NCI-H2171 (cell line): ENCODE measurements around the gene NECTIN4.
A peak's percentile ranks its signal among the peaks of the same experiment; 100 is the strongest.
"Not testable (repeated sequence)": the region's sequence is repeated elsewhere in the genome, so short reads cannot be mapped to it uniquely, and the experiment has no call there.

Experiments used
- DNase-seq: peaks from one replicate; lab custom pipeline; 2025; lab: John Stamatoyannopoulos, UW

NECTIN4 gene

DNA sequence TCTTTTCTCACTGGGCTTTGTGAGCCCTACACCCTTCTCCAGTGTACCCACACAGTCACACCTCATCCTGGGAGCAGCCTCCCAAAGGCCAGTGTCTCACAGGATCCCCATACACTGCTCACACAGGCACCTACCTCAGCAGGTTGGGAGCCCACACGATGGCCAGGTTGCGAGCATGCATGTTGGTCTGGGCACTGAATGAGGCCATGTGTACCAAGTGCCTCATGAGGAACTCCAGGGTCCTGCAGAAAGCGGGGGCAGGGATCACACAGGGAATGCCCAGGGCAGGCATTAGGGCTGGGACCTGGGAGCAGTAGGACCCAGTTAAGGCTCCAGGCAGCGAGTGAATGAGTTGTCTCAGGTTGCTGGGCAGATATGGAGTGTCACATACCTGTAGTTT lies 35.1 kb downstream of the NECTIN4 start:
- DNase-seq, result no peak

DNA sequence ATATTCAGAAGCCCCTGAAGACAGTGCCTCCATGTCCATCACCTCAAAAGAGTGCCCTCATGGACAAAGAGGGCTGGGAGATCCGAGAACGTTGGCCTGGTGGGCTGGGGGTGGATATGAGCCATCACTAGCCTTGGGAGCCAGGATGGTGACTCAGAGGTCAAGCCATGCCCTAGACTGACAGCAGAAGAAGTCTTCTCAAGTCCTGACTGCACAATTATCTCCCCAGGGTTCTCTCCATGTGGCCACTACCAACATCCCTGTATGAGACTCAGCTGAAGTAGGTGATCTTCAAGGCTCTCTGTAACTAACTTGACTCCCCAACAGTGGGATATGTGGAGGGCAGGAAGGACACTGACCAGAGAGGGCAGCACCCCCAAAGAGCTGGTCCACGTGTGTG lies 36.5 kb downstream of the NECTIN4 start:
- DNase-seq, result no peak

DNA sequence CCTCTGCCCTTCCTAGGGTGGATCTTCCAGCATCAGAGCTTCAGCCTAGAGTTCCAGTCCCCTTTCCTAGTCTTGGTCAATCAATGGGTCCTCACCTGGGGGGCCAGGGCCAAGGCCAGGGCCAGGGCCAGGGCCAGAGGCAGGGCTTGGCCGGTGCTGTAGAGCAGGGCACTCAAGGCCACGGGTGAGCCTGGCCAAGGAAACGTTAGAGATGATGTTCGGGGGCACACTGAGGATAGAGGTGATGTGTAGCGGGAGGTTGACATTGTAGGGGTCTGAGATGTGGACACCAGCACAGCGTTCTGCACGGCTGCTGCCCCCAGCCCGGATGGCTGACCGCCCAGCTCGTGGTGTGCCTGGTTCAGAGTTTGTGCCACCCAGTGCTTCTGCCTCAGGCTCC lies 38.1 kb downstream of the NECTIN4 start:
- no peak for DNase-seq

DNA sequence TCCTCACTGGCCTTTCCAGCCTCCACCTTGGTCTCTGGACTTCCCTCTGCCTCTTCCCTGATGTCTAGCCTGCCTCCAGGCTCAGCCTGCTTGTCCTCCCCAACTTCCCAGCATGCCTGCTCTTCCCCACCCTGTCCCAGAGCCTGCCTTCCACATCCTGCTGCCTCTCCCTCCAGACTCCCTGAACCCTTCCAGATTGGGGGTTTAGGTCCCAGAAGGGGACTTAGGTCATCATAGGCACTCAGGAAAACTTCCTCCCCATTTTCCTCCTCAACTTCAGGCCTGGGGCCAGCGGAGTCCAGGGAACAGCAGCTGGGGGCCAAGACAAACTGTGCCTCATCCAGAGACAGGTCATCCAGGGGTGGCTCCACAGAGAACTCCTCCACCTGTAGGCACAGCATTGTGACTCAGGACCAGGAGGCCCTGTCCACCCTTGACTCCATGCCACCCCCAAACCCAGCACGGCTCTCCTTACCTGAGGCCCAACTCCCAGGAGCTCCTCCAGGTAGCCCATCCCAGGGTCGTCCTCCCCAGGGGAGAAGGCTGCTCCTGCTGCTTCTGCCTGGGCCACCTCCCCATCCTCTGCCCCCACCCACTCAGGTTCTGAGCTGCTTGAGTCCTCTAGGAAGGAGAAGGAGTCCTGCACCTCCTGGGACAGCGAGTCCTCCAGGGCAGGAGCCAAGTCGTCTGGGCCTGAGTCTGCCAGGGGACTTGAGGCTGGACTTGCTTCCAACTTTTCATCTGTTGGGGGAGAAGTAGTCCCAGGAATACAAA lies 40.2 kb downstream of the NECTIN4 start:
- DNase-seq, result no peak

DNA sequence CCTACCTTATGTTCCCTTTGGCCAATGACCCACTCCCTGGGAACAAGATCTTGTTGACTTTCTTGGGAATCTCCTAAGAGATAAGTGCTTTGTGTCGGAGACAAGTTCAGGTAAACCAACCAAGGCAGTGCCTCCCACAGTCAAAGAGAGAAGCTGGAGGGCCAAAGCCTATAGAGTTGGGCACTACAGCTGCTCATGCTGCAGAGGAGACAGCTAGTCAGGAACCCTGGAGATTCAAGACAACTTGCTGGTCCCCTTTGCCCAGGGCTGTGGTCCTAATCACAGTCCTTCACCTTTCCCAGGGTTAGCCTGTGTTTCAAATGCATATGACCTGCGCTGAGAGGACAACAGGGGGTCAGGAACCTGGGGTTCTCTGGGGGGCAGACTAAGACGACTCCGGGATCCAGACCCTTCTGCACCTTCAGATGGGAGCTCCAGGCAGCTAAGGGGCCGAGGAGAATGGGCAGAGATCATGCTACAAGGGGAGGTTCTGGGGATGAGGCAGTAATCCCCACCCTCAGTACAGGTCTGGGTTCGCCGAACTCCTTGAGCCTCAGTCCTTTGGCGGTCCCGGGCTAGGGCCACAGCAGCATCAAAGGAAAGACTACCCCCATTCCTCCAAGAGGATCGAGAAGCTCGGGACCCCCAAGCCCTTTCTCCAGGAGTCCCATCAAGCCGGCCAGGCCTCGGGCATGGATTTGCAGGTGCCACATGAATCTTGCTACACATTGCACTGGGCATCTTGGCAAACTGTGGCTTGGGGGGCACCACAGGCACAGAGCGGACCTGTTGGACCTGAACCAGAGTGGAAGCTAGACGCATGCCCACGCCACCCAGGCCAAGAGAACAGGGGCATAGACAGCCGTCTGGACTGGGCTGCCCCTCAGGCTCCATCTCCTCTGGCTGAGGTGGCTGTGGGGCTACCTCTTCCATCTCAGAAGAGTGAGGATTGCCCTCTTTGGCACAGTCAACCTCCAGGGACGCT lies 41.6 kb downstream of the NECTIN4 start:
- no peak for DNase-seq

DNA sequence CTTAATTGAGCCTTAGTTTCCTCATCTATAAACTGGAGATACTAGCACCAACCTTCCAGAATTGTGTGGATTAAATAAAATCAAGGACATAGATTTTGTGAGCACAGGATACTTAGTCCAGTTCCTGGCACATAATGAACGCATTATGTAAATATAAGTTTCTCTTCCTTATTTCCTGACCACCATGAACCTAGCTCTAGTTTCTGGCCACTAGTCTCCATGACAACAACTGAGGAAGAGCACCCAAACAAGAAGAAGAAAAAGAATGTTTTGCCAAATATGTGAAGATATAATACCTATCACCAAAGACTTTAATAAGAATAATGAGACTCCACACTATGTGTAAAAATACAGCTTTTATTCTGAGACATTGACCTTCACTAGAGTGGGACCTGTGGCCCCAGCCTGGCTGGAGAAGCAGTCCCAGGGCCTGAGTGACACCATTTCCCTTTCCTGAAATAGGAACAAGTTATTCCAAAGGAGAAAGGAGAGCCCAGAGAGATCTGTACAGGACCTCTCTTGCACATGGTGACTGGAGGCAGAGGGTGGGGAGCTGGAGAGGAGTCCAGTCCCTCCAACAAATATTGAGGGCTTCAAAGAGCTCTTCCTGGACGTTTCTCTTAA lies 42.6 kb downstream of the NECTIN4 start:
- no peak for DNase-seq

DNA sequence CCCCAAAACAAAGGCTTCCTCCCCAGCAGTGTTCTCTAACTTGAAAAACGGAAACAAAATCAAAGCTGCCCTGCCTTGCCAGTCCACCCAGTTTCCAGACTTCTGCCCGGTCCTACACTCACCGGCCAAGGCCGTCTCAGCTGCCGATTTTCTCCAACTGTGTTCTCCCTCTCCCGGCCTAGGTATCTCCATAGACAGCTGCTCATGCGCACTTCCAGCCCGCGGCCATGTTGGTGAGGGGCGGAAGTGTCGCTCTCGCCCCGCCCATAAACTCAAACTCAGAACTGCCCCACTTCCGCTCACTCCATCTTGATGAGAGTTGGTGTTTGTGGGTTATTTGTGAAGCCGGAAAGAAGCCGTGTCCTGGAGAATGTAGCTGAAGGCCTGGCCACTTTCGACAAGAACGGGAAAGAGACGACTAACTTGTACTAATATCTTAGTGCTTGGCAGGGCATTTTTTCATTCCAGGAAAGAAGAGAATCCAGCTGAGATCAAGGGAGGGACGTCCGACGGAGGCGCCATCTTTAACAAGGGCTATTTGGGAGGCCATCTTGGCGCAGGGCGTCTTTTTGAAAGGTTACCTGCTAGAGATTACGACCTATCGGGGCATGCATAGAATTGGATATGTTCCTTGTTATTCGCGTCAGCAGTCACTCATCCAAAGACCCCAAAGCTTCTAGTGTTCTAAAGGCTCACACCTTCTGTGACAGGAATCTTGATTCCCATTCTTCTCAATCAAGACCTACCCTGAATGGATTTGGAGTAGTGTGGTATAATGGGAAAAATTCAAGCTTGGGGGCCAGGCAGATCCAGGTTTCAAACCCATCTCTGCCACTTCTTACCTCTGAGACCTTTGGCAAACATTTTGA lies 43.4 kb downstream of the NECTIN4 start, which contains the start of gene USF1:
Gene USF1 (minus strand): TSS at position 242 of the 869 bp plus-strand sequence. CDS start 2,702 bp downstream, outside the sequence.
- DNase-seq, result peak; percentile 95

DNA sequence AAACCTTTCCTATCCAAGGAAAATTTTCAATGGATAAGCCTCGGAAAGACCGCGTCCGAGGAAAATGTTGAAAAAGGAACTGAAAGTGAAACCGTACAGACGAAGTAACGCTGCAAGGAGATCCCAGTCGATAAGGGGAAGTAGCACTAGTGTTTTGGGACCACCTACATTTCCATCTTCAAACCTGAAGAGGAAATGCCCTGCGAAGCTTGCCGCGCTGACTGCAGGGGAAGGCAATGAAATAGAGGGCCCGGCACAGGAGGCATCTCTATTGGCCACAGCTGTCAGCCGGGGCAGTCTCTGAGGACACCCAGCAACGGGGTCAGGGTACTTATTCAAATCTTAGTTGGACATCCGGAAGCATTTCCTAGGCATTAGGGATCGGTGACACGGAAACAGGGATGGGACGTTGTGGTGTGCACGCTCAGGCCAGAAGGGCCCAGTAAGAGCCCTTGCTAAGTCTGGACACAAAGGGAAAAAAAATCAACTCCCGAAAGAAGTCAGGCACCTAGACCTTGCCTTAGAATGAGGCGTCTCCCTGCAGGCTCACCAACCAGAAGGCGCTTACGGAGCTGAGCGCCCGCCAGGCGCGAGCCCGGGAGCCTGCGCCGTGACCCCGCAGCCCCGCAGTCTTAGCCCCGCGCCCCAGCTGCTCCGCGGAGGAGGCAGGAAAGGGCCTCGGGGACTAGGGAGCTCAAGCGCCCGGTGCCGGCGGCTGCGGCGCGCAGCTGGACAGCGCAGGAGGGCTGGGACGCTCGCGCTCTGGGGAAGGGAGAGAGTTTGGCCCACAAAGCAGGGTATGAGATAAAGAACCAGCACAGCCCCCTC lies 44.2 kb downstream of the NECTIN4 start:
- DNase-seq, result peak; percentile 24

DNA sequence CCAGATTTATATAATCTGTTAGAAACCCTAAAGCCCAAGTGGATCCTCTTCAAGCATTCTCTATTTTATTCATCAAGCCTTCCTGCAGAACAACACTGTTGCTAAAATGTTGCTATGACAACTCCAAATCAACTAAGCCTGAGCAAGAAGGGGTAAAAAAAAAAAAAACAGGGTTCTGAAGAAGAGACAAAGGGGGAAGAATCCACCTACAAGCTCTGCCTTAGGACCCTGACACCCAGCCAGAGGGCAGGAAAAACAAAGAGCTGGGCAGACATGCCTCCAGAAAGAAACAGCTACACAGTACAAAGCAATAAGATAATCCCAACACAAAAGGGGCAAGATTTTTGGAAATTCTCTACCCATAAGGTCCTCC lies 44.8 kb downstream of the NECTIN4 start:
- DNase-seq, result no peak

DNA sequence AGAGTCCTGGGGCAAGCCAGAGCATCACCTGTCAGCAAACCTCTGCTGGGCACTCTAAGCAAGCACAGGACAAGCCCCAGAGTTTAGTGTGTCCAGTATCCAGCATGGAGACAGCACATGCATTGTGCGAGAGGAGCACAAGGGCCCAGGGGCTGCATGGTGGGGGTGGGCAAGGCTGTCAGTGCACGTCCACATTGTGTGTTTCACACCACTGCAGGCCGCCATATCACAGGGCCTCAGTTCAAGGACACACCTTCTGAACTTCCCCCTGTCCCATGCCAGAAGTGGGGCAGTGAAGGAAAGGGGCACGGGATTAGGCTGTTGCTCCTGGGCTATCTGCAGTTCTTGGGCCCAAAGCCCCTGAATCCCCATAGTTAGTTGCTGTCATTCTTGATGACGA lies 49.8 kb downstream of the NECTIN4 start:
- no peak for DNase-seq

DNA sequence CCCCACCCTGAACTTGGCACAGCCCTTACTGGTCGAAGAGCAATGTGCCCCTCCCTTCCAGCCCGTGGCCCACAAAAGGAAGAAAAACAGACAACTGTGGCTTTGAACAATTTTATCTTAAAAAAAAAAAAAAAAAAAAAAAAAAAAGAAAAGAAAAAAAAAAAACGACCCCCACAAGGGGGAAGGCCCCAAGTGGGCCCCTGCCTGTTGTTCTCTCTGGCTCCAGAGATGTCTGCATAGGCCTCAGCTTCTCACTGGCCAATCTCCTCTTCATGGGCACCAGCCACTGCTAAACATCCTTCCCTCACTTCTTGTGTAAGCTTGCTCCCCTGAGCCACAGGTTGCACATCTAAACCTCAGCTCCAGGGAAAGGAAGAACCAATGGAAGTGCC lies 50.2 kb downstream of the NECTIN4 start:
- no peak for DNase-seq

DNA sequence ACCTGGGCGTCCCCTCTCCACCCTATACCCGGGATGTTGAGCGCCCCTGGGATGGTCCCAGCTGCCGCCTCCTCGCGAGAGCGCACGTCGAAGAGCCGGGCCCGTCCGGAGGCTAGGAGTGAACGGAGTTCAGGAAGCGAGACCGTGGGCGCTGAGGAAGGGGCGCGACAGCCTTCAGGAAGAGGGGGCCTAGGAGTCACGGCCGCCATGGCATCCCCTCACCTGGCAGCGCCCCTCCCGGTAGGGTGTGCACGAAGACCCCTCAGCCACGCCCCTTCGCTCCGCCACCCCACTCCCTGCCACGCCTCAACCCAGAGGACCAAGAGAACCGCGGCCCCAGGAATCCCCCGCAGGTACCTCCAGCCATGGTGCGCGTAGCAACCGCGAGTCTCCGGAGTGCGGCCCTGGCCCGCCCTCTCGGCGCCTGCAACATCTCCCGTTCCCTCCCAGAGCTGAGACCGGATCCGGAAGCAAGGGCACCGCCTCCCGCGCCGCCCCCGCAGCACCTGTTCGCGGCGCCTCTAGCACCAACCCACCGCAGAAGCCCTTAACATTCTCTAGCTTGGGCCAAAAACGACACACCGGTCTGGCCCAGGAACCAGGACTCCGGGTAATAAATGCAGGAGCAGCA lies 50.7 kb downstream of the NECTIN4 start, which contains the start of gene TSTD1:
Gene TSTD1 (minus strand): TSS at position 442 of the 631 bp plus-strand sequence. CDS start 75 bp downstream, at position 367.
- DNase-seq, result peak; percentile 71

DNA sequence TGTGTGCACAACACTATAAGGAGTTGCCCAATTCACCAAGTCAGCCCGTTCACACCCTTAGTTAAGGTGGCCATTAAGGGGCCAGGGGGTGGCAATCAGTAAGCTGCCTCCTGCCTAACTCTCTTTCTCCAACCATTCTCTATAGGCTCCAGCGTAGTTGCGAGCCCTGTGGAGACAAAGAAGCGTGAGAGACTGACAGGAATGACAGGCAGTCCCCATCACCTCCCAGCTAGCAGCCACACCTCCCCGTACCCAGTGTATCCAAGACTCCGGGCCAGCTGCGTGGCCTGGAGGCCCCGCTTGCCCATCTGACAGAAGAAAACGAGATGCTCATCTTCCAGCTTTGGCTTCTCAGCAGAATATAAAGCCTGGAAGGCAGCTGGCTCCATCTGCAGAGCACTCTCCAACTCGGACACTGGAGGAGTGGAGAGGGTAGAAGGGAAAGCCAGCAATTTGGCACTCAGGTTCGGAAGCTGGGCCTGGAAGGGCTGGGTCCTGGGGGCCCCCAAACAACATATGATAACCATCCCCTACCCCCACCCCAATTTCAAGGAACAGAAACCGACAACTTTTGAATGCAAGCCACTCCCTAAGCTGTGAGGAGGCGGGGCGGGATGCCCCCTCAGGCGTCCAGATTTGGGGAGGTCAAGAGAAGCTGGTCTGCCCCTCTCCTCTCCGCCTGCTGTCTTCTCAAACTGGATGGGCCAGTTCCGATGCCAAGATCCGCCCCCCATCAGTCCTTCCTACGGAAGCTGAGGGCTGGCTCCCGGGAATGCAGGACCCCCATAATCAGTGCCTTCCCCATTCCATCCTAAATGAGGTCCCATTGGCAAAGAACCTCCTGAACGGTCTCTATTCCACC lies 51.5 kb downstream of the NECTIN4 start:
- DNase-seq, result no peak

DNA sequence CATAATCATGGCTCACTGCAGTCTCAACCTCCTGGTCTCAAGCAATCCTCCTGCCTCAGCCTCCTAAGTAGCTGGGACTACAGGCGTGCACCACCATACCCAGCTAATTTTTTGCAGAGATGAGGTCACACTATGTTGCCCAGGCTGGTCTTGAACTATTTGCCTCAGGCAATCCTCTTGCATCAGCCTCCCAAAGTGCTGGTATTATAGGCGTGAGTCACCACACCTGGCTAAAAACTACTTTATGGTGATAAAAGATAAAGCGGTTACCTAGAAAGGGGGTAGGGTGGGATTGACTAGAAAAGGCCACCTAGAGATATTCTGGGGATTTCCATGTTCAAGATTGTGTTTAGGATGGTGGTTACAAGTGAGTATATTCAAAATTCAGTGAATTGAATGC lies 55.6 kb downstream of the NECTIN4 start:
- no peak for DNase-seq

DNA sequence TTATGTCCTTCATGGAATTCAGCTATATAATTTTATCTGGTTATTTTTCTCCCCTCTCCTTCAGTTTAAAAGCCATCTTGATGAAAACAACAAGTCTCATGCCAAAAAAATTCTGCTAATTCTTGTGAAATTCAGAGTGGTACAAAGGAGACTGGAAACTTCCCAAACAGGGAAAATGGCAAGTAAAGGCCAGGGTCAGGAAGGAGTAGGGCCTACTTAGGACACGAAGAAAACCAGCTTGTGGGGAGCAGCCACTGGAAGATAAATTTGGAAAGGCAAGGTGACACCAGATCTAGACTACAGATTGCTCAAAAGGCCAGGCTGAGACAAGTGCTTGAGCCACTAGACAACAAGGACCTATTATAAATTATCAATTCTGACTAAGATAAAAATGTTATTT lies 56.9 kb downstream of the NECTIN4 start:
- no peak for DNase-seq

DNA sequence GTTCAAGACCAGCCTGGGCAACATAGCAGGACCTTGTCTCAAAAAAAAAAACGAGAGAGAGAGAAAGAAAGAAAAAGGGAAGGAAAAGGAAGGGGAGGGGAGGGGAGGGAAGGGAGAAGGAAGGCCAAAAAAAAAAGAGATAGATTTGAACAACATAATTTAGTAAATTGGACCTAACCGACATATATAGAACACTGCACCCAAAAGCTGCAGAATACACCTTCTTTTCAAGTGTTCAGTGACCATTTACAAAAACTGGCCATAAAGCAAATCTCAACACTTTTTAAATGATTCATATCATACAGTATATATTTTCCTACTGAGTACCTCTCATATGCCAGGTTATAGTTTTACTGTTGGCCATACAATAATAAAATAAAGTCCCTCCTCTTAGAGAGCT lies 57.5 kb downstream of the NECTIN4 start:
- DNase-seq, result no peak

DNA sequence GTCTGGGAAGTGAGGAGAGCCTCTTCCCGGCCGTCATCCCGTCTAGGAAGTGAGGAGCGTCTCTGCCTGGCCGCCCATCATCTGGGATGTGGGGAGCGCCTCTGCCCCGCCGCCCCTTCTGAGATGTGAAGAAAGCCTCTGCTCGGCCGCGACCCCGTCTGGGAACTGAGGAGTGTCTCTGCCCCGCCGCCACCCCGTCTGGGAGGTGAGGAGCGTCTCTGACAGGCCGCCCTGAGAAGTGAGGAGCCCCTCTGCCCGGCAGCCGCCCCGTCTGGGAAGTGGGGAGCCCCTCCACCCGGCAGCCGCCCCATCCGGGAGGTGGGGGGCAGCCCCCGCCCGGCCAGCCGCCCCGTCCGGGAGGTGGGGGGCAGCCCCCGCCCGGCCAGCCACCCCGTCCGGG lies 59.9 kb downstream of the NECTIN4 start:
- not testable (repeated sequence) for DNase-seq

DNA sequence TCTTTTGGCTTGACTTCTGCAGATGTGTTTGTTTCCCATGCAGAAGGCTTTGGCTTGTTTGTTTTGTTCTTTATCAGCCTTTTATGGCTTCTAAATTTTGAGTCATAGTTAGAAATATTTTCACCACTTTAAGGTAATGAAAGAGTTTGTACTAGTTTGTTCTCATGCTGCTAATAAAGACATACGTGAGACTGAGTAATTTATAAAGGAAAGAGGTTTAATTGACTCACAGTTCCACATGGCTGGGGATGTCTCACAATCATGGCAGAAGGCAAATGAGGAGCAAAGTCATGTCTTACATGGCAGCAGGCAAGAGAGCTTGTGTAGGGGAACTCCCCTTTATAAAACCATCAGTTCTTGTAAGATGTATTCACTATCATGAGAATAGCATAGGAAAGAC lies 62.4 kb downstream of the NECTIN4 start:
- not testable (repeated sequence) for DNase-seq

DNA sequence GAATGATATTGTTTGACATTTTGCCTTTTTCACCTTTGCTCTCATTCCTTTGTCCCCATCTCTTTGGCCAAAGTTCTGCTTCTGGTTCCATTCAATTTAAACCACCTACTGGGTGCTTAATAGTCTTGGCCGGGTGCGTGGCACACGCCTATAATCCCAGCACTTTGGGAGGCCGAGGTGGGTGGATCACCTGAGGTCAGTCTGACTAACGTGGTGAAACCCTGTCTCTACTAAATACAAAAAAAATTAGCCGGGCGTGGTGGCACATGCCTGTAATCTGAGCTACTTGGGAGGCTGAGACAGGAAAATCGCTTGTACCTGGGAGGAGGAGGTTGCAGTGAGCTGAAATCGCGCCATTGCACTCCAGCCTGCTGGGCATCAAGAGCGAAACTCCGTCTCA lies 66.9 kb downstream of the NECTIN4 start:
- not testable (repeated sequence) for DNase-seq
